ENCODE data around the gene PCGF2. TPM values are rescaled to one million over a fixed set of nuclear protein-coding genes. Genes with fewer than 3 reads are reported as not detected.

The PCGF2 gene
- total and polyA plus RNA-seq, 2 of the 8 experiments (the other 6 are each of a cell fraction or from before 2014, with no cell fraction given): 42.1 to 93.3 TPM

DNA sequence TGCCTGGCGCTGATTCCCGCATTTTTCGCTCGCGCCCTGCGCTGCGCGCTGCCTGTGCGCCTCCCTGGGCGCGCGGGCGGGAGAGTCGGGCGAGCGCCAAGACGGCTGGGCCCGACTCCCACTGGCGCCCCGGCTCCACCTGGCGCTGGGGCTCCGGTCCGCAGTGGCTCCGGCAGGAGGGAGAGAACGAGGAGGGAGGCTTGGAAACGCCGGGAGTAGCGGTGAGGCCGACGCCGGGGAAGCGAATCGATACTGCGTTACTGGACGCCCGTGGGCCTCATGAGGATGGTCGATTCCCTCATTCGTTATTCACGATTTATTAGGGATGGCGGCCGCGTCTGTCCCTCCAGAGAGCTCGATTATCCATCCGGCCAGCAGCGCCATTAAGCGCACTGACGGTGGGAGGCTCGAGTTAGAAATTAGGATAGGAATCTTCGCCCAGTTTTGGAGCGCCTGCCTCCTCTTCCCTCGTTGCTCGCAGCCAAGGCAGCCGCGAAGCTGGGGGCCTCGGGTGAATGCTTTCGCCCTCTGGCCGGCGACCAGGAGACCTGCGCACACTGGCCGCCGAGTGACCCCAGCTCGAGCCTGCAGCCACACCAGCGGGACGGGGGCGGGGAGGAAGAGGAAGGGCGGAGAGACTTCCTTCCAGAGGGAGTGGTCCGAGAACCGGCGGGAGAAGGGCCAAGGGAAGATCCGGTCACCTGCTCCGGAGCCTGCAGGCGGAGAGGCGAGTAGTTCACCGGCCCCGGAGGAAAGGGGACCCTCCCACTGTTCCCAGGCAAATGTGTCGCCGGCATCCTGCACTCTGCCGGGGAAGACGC is 1.3 kb upstream of the PCGF2 start:
- Histone ChIP-seq H2AK5ac (ENCODE audit: low read depth, low read length) (0 out of 2 replicates have a peak overlapping the region, but pooled peaks have one; percentile 1), H3K4me2 (ENCODE audit: insufficient read depth in 1 of 2, low read depth in 2 of 2, low read length in 2 of 2) (peak overlapping the region; percentile 89 to 91), H3K4me1 (replicated peaks in 1 of 4; ENCODE audit: control insufficient read depth in 3 of 4, insufficient read depth in 4 of 4, low read length in 3 of 4) (peaks cover 7 to 22% (median 14%) of the 10 kb centered on the region in 4 experiments), H3K9ac (replicated peaks in 1 of 4; ENCODE audit: extremely low read depth in 1 of 4, low read depth in 3 of 4, low read length in 3 of 4) (peak overlapping the region; percentile 35 to 80 (median 56)), H3K36me3 (ENCODE audit: control insufficient read depth in 2 of 4, insufficient read depth in 4 of 4, low read length in 3 of 4) (peaks cover 0 to under 1% (median 0%) of the 10 kb centered on the region in 4 experiments; a peak in 1 of 8 replicates), H4K20me1 (replicated peaks in 1 of 2; ENCODE audit: control insufficient read depth in 1 of 2, insufficient read depth in 2 of 2, low read length in 2 of 2) (peaks cover 17 to 19% of the 10 kb centered on the region in 2 experiments), H3K9me3 (ENCODE audit: insufficient read depth in 2 of 2, low read depth in 1 of 2, low read length in 1 of 2) (no peaks in the 10 kb centered on the region), H4K5ac (ENCODE audit: insufficient read length, low read depth, low read length) (peak overlapping the region; percentile 79), H2BK15ac (ENCODE audit: low read length) (no peak overlapping the region), H3K23me2 (ENCODE audit: low read depth, low read length) (peaks cover 48% of the 10 kb centered on the region), H3K79me1 (ENCODE audit: low read depth, low read length) (peaks cover 3% of the 10 kb centered on the region), H2BK120ac (replicated peaks; ENCODE audit: low read depth, low read length) (no peak overlapping the region), H2AFZ (ENCODE audit: low read length) (peak overlapping the region; percentile 5; the same call in 1 of the 2 replicates), H3K14ac (ENCODE audit: insufficient read length) (peak overlapping the region; percentile 35), H4K91ac (replicated peaks; ENCODE audit: insufficient read length, low read length) (peak overlapping the region; percentile 29), H3K27ac (ENCODE audit: low read depth, low read length) (peak overlapping the region; percentile 51; the same call in 1 of the 2 replicates), H2BK20ac (ENCODE audit: low read length) (no peak overlapping the region), H3K4ac (replicated peaks; ENCODE audit: insufficient read length, low read depth, low read length) (peak overlapping the region; percentile 65), H3K18ac (ENCODE audit: extremely low read depth, low read length) (peak overlapping the region; percentile 90), H3K4me3 (ENCODE audit: extremely low read depth in 1 of 4, insufficient read depth in 2 of 4, low read depth in 3 of 4, low read length in 4 of 4) (peak overlapping the region; percentile 66 to 87 (median 84)), H4K8ac (ENCODE audit: extremely low read depth, insufficient read depth, low read length) (peak overlapping the region; percentile 60), H2BK12ac (ENCODE audit: low read depth, low read length) (peak overlapping the region; percentile 75; the same call in 1 of the 2 replicates), H2BK5ac (ENCODE audit: low read depth, low read length) (peak overlapping the region; percentile 8; the same call in 1 of the 2 replicates), H3K56ac (replicated peaks; ENCODE audit: insufficient read length, low read depth, low read length) (peak overlapping the region; percentile 70), H3K79me2 (ENCODE audit: control insufficient read depth in 1 of 2, insufficient read depth in 2 of 2, low read length in 2 of 2) (peaks cover 26 to 42% of the 10 kb centered on the region in 2 experiments), H3K27me3 (replicated peaks in 1 of 4; ENCODE audit: control insufficient read depth in 3 of 4, extremely low read depth in 1 of 4, insufficient read depth in 3 of 4, low read length in 3 of 4) (peaks cover 0 to 11% (median 5%) of the 10 kb centered on the region in 4 experiments; a peak in 5 of 7 replicates), H3K23ac (ENCODE audit: insufficient read length) (no peak overlapping the region)
- ChIA-PET CTCF (ENCODE audit: partially characterized antibody) (interaction anchor here (0.6 to 0.9 kb wide), 4 partner anchors 33 to 708 kb away, joined by 3 to 4 read pairs (median 3); no protein-coding TSS in a partner anchor), POLR2A (ENCODE audit: partially characterized antibody) (interaction anchor here (0.8 to 2.7 kb wide), 6 partner anchors 16 to 105 kb away, joined by 4 to 19 read pairs (median 4); partner anchors contain the start of genes CISD3, MLLT6 and RPL23)
- DNase-seq (ENCODE audit: low read depth in 1 of 2, low spot score in 2 of 2) (peak in 1 of 2 experiments; percentile 84), FAIRE-seq (no peak)
- 1% methylated on average over 65 of the region's 79 CpGs; no CpG with 5 or more reads in 1 of the 2 experiments for WGBS, 2 experiments (ENCODE audit: extremely low coverage in 1 of 2, insufficient coverage in 1 of 2, insufficient read length in 1 of 2, insufficient replicate concordance in 2 of 2, low coverage in 1 of 2, low lambda C conversion rate in 2 of 2, missing lambda C conversion rate in 1 of 2)
- TF ChIP-seq CHD2 (IDR thresholded peaks at IDR 0.05; ENCODE audit: low read length) (no peak), ASH2L (IDR thresholded peaks at IDR 0.05; ENCODE audit: low read length) (no peak), HDAC2 (IDR thresholded peaks at IDR 0.05; ENCODE audit: borderline replicate concordance in 1 of 2, low read depth in 2 of 2, low read length in 2 of 2) (no peak; a peak in 1 of 4 replicates), SP4 (IDR thresholded peaks at IDR 0.05; ENCODE audit: low read length) (0 out of 2 replicates have a peak, but pooled peaks have one; percentile 49), CBX8 (IDR thresholded peaks at IDR 0.05; ENCODE audit: borderline replicate concordance, low read depth, low read length) (no peak), SUZ12 (IDR thresholded peaks at IDR 0.05; ENCODE audit: low read length) (no peak), RAD21 (IDR thresholded peaks at IDR 0.05 in 1 of 2, conservative IDR thresholded peaks at IDR 0.05 in 1 of 2; ENCODE audit: low read depth in 2 of 2, low read length in 2 of 2) (no peak), TBP (IDR thresholded peaks at IDR 0.05; ENCODE audit: low read depth, low read length) (peak; percentile 64)
- TF ChIP-seq, protein P1, sequence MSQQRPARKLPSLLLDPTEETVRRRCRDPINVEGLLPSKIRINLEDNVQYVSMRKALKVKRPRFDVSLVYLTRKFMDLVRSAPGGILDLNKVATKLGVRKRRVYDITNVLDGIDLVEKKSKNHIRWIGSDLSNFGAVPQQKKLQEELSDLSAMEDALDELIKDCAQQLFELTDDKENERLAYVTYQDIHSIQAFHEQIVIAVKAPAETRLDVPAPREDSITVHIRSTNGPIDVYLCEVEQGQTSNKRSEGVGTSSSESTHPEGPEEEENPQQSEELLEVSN (IDR thresholded peaks at IDR 0.05): peak; percentile 96
